NB4 (cell line): ENCODE results near the gene SPRR1B.

Experiments used
- CTCF ChIP-seq: IDR thresholded peaks from one replicate; pipeline ENCODE4 v1.5.1; 2012; ENCODE audit warnings: low read depth, low read length
- MYC ChIP-seq: IDR thresholded peaks from 2 replicates; pipeline ENCODE4 v1.6.1; 2011; ENCODE audit warnings: low read depth, low read length
- POLR2A ChIP-seq: IDR thresholded peaks from 2 replicates; pipeline ENCODE4 v1.6.1; 2011; ENCODE audit warnings: mild to moderate bottlenecking; ENCODE audit not compliant: insufficient read length; ENCODE audit errors: extremely low read depth
- TF ChIP-seq, protein P1 (sequence below): IDR thresholded peaks from 2 replicates; pipeline ENCODE4 v1.6.1; 2011; ENCODE audit warnings: low read depth, low read length

DNA sequence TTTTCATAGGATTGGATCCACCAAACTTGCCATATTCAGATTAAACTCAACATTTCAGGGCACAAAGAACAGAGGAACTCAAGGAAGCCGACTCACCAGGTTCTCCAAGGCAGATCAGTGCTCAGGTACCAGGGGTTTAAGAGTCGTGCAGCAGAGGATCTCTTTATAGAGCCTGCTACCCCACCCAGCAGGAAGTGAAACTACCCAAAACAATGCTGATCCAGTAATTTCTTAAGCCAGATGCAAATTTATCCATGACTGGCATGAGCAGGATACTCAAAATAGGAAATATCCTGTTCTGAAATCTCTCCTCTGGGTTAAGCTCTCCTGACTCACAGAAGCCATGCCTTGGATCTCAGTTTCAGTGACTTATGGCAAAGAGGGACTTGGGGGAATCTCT lies 26.4 kb downstream of the SPRR1B start, which contains the start of gene SPRR2A:
- no peak for TF ChIP-seq CTCF
- TF ChIP-seq POLR2A, result no peak
- TF ChIP-seq, protein P1, sequence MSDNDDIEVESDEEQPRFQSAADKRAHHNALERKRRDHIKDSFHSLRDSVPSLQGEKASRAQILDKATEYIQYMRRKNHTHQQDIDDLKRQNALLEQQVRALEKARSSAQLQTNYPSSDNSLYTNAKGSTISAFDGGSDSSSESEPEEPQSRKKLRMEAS, result no peak
- no peak for TF ChIP-seq MYC
